CD4-positive, alpha-beta T cell treated with Interleukin-6 at 100 ng/mL for 8 hours (primary cell): ENCODE measurements around the gene ELOVL5.
A peak's percentile ranks its signal among the peaks of the same experiment; 100 is the strongest.
"Not testable (repeated sequence)": the region's sequence is repeated elsewhere in the genome, so short reads cannot be mapped to it uniquely, and the experiment has no call there.

ENCODE experiments used
- DNase-seq: peaks from one replicate; pipeline ENCODE4 v3.0.0-alpha.2; 2020; ENCODE audit warnings: mixed read lengths, low spot score

The ELOVL5 gene

GRCh38 chr6:53328375-53328774 lies 20.4 kb downstream of the ELOVL5 start:
- DNase-seq: no peak

- DNase-seq: no peak
Observed at GRCh38 chr6:53327017-53327395, 21.7 kb downstream of the ELOVL5 start.

- DNase-seq: no peak
Observed at GRCh38 chr6:53326372-53327016, 22.3 kb downstream of the ELOVL5 start.

- DNase-seq: no peak
Observed at GRCh38 chr6:53325785-53326184, 23.0 kb downstream of the ELOVL5 start.

- DNase-seq: no peak
Observed at GRCh38 chr6:53322188-53323029, 26.3 kb downstream of the ELOVL5 start.

- no peak for DNase-seq
Observed at GRCh38 chr6:53321701-53322100, 27.0 kb downstream of the ELOVL5 start.

- DNase-seq: no peak
Observed at GRCh38 chr6:53320964-53321363, 27.8 kb downstream of the ELOVL5 start.

GRCh38 chr6:53318429-53318828 lies 30.3 kb downstream of the ELOVL5 start:
- no peak for DNase-seq

GRCh38 chr6:53317861-53318260 lies 30.9 kb downstream of the ELOVL5 start:
- no peak for DNase-seq

GRCh38 chr6:53317299-53317698 lies 31.5 kb downstream of the ELOVL5 start:
- DNase-seq: not testable (repeated sequence)

GRCh38 chr6:53316142-53316541 lies 32.6 kb downstream of the ELOVL5 start:
- no peak for DNase-seq

GRCh38 chr6:53315086-53315724 lies 33.5 kb downstream of the ELOVL5 start:
- DNase-seq: no peak

- no peak for DNase-seq
Observed at GRCh38 chr6:53313784-53314400, 34.9 kb downstream of the ELOVL5 start.

GRCh38 chr6:53312355-53312754 lies 36.4 kb downstream of the ELOVL5 start:
- DNase-seq: peak; percentile 24

GRCh38 chr6:53311586-53311935 lies 37.2 kb downstream of the ELOVL5 start:
- DNase-seq: no peak

- no peak for DNase-seq
Observed at GRCh38 chr6:53310771-53311585, 37.8 kb downstream of the ELOVL5 start.

- no peak for DNase-seq
Observed at GRCh38 chr6:53309901-53310300, 38.8 kb downstream of the ELOVL5 start.

GRCh38 chr6:53309059-53309900 lies 39.5 kb downstream of the ELOVL5 start:
- no peak for DNase-seq

- DNase-seq: peak; percentile 32
Observed at GRCh38 chr6:53306819-53307347, 41.9 kb downstream of the ELOVL5 start.

- not testable (repeated sequence) for DNase-seq
Observed at GRCh38 chr6:53306217-53306616, 42.5 kb downstream of the ELOVL5 start.
